DND-41 (cell line): Measurements from ENCODE around the gene EIF3A.

Experiments used
- ATAC-seq: fragments of 200-7000 bp; cut with Tn5 transposase; 3 replicates; pipeline ENCODE4 v1.9.1; 2021; ENCODE audit warnings: low read depth; ENCODE audit not compliant: insufficient read depth
- DNase-seq: peaks from one replicate; pipeline ENCODE4 v3.0.0-alpha.2; 2020
- H2AFZ ChIP-seq: 2 replicates; pipeline ENCODE4 v1.6.0; 2012; ENCODE audit warnings: low read depth, low read length
- H3K27ac ChIP-seq: 2 replicates; pipeline ENCODE4 v1.5.1; 2012; ENCODE audit warnings: low read length, inconsistent platforms
- H3K27me3 ChIP-seq: fragments of 200-600 bp; sonication (generic); 2 replicates; pipeline ENCODE4 v1.6.0; 2012; ENCODE audit warnings: low read length, mild to moderate bottlenecking, inconsistent platforms; ENCODE audit not compliant: insufficient read depth, poor library complexity
- H3K36me3 ChIP-seq: 2 replicates; pipeline ENCODE4 v1.5.1; 2012; ENCODE audit warnings: low read length, inconsistent platforms; ENCODE audit not compliant: insufficient read depth
- H3K4me1 ChIP-seq: 2 replicates; pipeline ENCODE4 v1.5.1; 2012; ENCODE audit warnings: mild to moderate bottlenecking, low read length; ENCODE audit not compliant: insufficient read depth
- H3K4me2 ChIP-seq: 2 replicates; pipeline ENCODE4 v1.6.0; 2012; ENCODE audit warnings: mild to moderate bottlenecking, moderate library complexity, low read length, inconsistent platforms; ENCODE audit not compliant: insufficient read depth
- H3K4me3 ChIP-seq, 2 experiments: fragments of 200-600 bp in 1 of 2; shearing (Covaris generic) in 1 of 2; 2 replicates each; pipeline ENCODE4 v1.5.1; 2012 to 2016; ENCODE audit warnings: inconsistent platforms in 2 of 2, low read length in 2 of 2, mild to moderate bottlenecking in 2 of 2, low read depth in 1 of 2, moderate library complexity in 1 of 2
- H3K79me2 ChIP-seq: 2 replicates; pipeline ENCODE4 v1.6.0; 2012; ENCODE audit warnings: low read length, inconsistent platforms; ENCODE audit not compliant: insufficient read depth
- H3K9ac ChIP-seq: 2 replicates; pipeline ENCODE4 v1.6.0; 2012; ENCODE audit warnings: low read depth, mild to moderate bottlenecking, inconsistent platforms, low read length, moderate library complexity
- H3K9me3 ChIP-seq: 2 replicates; pipeline ENCODE4 v1.5.1; 2012; ENCODE audit warnings: low read length, moderate library complexity, mild to moderate bottlenecking, inconsistent platforms; ENCODE audit not compliant: insufficient read depth, severe bottlenecking
- H4K20me1 ChIP-seq: 2 replicates; pipeline ENCODE4 v1.6.0; 2012; ENCODE audit warnings: low read length; ENCODE audit not compliant: insufficient read depth
- CTCF ChIP-seq: IDR thresholded peaks from 2 replicates; pipeline ENCODE4 v1.5.1; 2012; ENCODE audit warnings: borderline replicate concordance, low read length, moderate library complexity, mild to moderate bottlenecking; ENCODE audit not compliant: poor library complexity, severe bottlenecking; ENCODE audit errors: extremely low read depth
- EZH2 ChIP-seq: IDR thresholded peaks from 3 replicates; pipeline ENCODE4 v1.6.1; 2012; ENCODE audit warnings: borderline replicate concordance, low read depth, mild to moderate bottlenecking, moderate library complexity, low read length, inconsistent platforms; ENCODE audit not compliant: severe bottlenecking

EIF3A gene

GRCh38 chr10:119095640-119096039, 15.0 kb upstream of the EIF3A start:
- H3K36me3 ChIP-seq, result no peaks in the 10 kb centered on the region
- H3K4me2 ChIP-seq, result no peak overlapping the region
- no peak overlapping the region for H3K27ac ChIP-seq
- no peak overlapping the region for H3K9ac ChIP-seq
- no peaks in the 10 kb centered on the region for H3K27me3 ChIP-seq
- ATAC-seq (no peak), DNase-seq (no peak)
- no peak overlapping the region for H3K4me3 ChIP-seq
- TF ChIP-seq EZH2, result no peak
- TF ChIP-seq CTCF, result no peak
- H3K79me2 ChIP-seq, result no peaks in the 10 kb centered on the region
- no peaks in the 10 kb centered on the region for H3K9me3 ChIP-seq
- no peak overlapping the region for H2AFZ ChIP-seq
- H3K4me1 ChIP-seq, result no peaks in the 10 kb centered on the region
- no peaks in the 10 kb centered on the region for H4K20me1 ChIP-seq

- DNase-seq, result no peak
- Histone ChIP-seq H3K9ac (no peak overlapping the region), H3K4me2 (no peak overlapping the region), H3K27me3 (no peaks in the 10 kb centered on the region), H3K4me3 (no peak overlapping the region), H3K79me2 (no peaks in the 10 kb centered on the region), H3K9me3 (no peaks in the 10 kb centered on the region), H4K20me1 (no peaks in the 10 kb centered on the region), H3K36me3 (no peaks in the 10 kb centered on the region), H2AFZ (no peak overlapping the region), H3K27ac (no peak overlapping the region), H3K4me1 (peaks cover 5% of the 10 kb centered on the region)
- peak; percentile 72 for ATAC-seq
- TF ChIP-seq EZH2, result no peak
- no peak for TF ChIP-seq CTCF
Observed at GRCh38 chr10:119090968-119091367, 10.4 kb upstream of the EIF3A start.

- peaks cover 5% of the 10 kb centered on the region for H3K4me1 ChIP-seq
- no peak for DNase-seq
- no peaks in the 10 kb centered on the region for H3K27me3 ChIP-seq
- H3K36me3 ChIP-seq, result no peaks in the 10 kb centered on the region
- H3K4me2 ChIP-seq, result no peak overlapping the region
- no peaks in the 10 kb centered on the region for H3K9me3 ChIP-seq
- H3K79me2 ChIP-seq, result no peaks in the 10 kb centered on the region
- H3K27ac ChIP-seq, result no peak overlapping the region
- no peak overlapping the region for H2AFZ ChIP-seq
- no peak overlapping the region for H3K9ac ChIP-seq
- no peak for ATAC-seq
- H3K4me3 ChIP-seq, result no peak overlapping the region
- H4K20me1 ChIP-seq, result no peaks in the 10 kb centered on the region
- no peak for TF ChIP-seq EZH2
- TF ChIP-seq CTCF, result no peak
Observed at GRCh38 chr10:119090026-119090795, 9.6 kb upstream of the EIF3A start.
